NB4 (cell line): ENCODE data around the gene CYB561D1.
"Not testable (repeated sequence)": the region's sequence is repeated elsewhere in the genome, so short reads cannot be mapped to it uniquely, and the experiment has no call there.

Experiments used
- DNase-seq: peaks from one replicate; pipeline ENCODE4 v3.0.0; 2010; ENCODE audit warnings: low read depth
- H3K4me3 ChIP-seq: one replicate; pipeline ENCODE4 v1.5.1; 2011; ENCODE audit warnings: mild to moderate bottlenecking, low read depth, low read length, moderate library complexity
- MAX ChIP-seq: IDR thresholded peaks from 2 replicates; pipeline ENCODE4 v1.6.1; 2011; ENCODE audit warnings: low read depth, low read length
- MYC ChIP-seq: IDR thresholded peaks from 2 replicates; pipeline ENCODE4 v1.6.1; 2011; ENCODE audit warnings: low read depth, low read length
- POLR2A ChIP-seq: IDR thresholded peaks from 2 replicates; pipeline ENCODE4 v1.6.1; 2011; ENCODE audit warnings: mild to moderate bottlenecking; ENCODE audit not compliant: insufficient read length; ENCODE audit errors: extremely low read depth
- TF ChIP-seq, protein P1 (sequence below): IDR thresholded peaks from one replicate; pipeline ENCODE4 v1.5.1; 2012; ENCODE audit warnings: low read depth, low read length

The CYB561D1 gene

GRCh38 chr1:109468903-109469302, 25.0 kb upstream of the CYB561D1 start:
- DNase-seq, result no peak
- H3K4me3 ChIP-seq, result no peak overlapping the region
- TF ChIP-seq, protein P1, sequence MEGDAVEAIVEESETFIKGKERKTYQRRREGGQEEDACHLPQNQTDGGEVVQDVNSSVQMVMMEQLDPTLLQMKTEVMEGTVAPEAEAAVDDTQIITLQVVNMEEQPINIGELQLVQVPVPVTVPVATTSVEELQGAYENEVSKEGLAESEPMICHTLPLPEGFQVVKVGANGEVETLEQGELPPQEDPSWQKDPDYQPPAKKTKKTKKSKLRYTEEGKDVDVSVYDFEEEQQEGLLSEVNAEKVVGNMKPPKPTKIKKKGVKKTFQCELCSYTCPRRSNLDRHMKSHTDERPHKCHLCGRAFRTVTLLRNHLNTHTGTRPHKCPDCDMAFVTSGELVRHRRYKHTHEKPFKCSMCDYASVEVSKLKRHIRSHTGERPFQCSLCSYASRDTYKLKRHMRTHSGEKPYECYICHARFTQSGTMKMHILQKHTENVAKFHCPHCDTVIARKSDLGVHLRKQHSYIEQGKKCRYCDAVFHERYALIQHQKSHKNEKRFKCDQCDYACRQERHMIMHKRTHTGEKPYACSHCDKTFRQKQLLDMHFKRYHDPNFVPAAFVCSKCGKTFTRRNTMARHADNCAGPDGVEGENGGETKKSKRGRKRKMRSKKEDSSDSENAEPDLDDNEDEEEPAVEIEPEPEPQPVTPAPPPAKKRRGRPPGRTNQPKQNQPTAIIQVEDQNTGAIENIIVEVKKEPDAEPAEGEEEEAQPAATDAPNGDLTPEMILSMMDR, result no peak
- no peak for TF ChIP-seq MYC
- no peak for TF ChIP-seq POLR2A
- TF ChIP-seq MAX, result no peak

- H3K4me3 ChIP-seq, result no peak overlapping the region
- DNase-seq, result no peak
- TF ChIP-seq, protein P1, result no peak
- TF ChIP-seq MAX, result no peak
- no peak for TF ChIP-seq POLR2A
- no peak for TF ChIP-seq MYC
Measured at GRCh38 chr1:109470245-109470644, 23.6 kb upstream of the CYB561D1 start.

GRCh38 chr1:109472779-109473178, 21.1 kb upstream of the CYB561D1 start:
- H3K4me3 ChIP-seq, result no peak overlapping the region
- no peak for TF ChIP-seq POLR2A
- no peak for TF ChIP-seq MAX
- TF ChIP-seq, protein P1, result no peak
- no peak for TF ChIP-seq MYC
- no peak for DNase-seq

DNA sequence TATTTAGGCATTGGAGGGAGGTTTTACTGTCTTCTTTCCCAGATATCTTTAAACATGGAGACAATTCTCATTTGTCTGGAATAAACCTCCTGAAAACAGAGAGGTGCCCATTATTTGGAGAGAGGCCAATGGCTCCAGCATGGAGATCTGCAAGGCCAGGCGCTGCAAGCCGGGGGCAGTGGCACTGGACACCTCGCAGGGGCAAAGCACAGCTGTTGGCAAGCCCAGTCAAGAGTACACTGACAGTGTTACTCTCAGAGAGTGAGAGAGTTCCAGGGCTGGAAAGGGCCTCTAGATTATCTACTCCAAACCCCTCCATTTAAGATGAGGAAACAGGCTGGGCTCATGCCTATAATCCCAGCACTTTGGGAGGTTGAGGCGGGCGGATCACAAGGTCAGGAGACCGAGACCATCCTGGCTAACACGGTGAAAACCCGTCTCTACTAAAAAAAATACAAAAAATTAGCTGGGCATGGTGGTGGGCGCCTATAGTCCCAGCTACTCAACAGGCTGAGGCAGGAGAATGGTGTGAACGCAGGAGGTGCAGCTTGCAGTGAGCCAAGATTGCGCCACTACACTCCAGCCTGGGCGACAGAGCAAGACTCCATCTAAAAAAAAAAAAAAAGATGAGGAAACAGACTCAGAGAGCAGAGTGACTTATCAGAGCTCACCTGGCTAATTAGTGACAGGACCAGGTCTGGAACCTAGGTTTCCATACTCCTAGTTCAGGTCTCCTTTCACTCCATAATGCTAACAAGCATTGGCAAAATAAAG, 20.4 kb upstream of the CYB561D1 start:
- DNase-seq, H3K4me3 ChIP-seq: not testable (repeated sequence)

- no peak for DNase-seq
- TF ChIP-seq POLR2A (no peak), MAX (no peak), MYC (no peak)
- TF ChIP-seq, protein P1, result no peak
- H3K4me3 ChIP-seq, result no peak overlapping the region
Measured at GRCh38 chr1:109474697-109475096, 19.2 kb upstream of the CYB561D1 start.

GRCh38 chr1:109475261-109475660, 18.6 kb upstream of the CYB561D1 start:
- TF ChIP-seq, protein P1, result no peak
- no peak for TF ChIP-seq MAX
- no peak overlapping the region for H3K4me3 ChIP-seq
- no peak for DNase-seq
